GM23338 (cell line): ENCODE measurements around the gene RABIF. TPM values are rescaled to one million over a fixed set of nuclear protein-coding genes. Genes with fewer than 3 reads are reported as not detected.

Source experiments
- ATAC-seq: fragments of 200-7000 bp; cut with Tn5 transposase; 3 replicates; pipeline ENCODE4 v1.9.1; 2020
- DNase-seq: peaks from one replicate; pipeline ENCODE4 v3.0.0-alpha.2; 2015; ENCODE audit warnings: low spot score
- H2AFZ ChIP-seq: fragments of 200-600 bp; sonication (generic); 2 replicates; pipeline ENCODE4 v1.8.0; 2016; ENCODE audit warnings: antibody characterized with exemption, mild to moderate bottlenecking, moderate library complexity
- H3F3A ChIP-seq: fragments of 200-600 bp; sonication (generic); replicated peaks from 2 replicates; pipeline ENCODE4 v1.8.0; 2017; ENCODE audit warnings: antibody characterized with exemption, mixed run types, low read depth
- H3K27ac ChIP-seq: fragments of 200-600 bp; sonication (generic); 2 replicates; pipeline ENCODE4 v1.6.1; 2016; ENCODE audit warnings: low read depth
- H3K27me3 ChIP-seq: fragments of 200-600 bp; sonication (generic); 2 replicates; pipeline ENCODE4 v1.8.0; 2016; ENCODE audit warnings: mild to moderate bottlenecking, mixed run types, moderate library complexity; ENCODE audit not compliant: insufficient read depth
- H3K36me3 ChIP-seq: fragments of 200-600 bp; sonication (generic); 2 replicates; pipeline ENCODE4 v1.8.0; 2016; ENCODE audit warnings: mild to moderate bottlenecking; ENCODE audit not compliant: insufficient read depth
- H3K4me1 ChIP-seq: fragments of 200-600 bp; sonication (generic); 2 replicates; pipeline ENCODE4 v1.8.0; 2016; ENCODE audit warnings: mild to moderate bottlenecking, moderate library complexity; ENCODE audit not compliant: insufficient read depth
- H3K4me2 ChIP-seq: fragments of 200-600 bp; sonication (generic); 2 replicates; pipeline ENCODE4 v1.7.1; 2017; ENCODE audit warnings: mixed run types
- H3K4me3 ChIP-seq: fragments of 200-600 bp; sonication (generic); 2 replicates; pipeline ENCODE4 v1.6.1; 2016; ENCODE audit warnings: mixed run types
- H3K79me2 ChIP-seq: fragments of 200-600 bp; sonication (generic); replicated peaks from 2 replicates; pipeline ENCODE4 v1.8.0; 2017; ENCODE audit warnings: mild to moderate bottlenecking; ENCODE audit not compliant: insufficient read depth
- H3K9me2 ChIP-seq: fragments of 200-600 bp; sonication (generic); 2 replicates; pipeline ENCODE4 v1.8.0; 2017; ENCODE audit not compliant: insufficient read depth
- H4K20me1 ChIP-seq: fragments of 200-600 bp; sonication (generic); replicated peaks from 2 replicates; pipeline ENCODE4 v1.8.0; 2017; ENCODE audit warnings: mild to moderate bottlenecking; ENCODE audit not compliant: insufficient read depth
- H3K27ac Mint-ChIP-seq: 2 replicates; pipeline ENCODE4 v1.8.0; 2020; ENCODE audit warnings: inconsistent platforms, mild to moderate bottlenecking, moderate library complexity, mixed read lengths
- H3K27me3 Mint-ChIP-seq: 3 replicates; pipeline ENCODE4 v1.8.0; 2022; ENCODE audit warnings: low read depth, mild to moderate bottlenecking, moderate library complexity, mixed read lengths, inconsistent platforms; ENCODE audit not compliant: insufficient read depth, poor library complexity
- H3K36me3 Mint-ChIP-seq: 3 replicates; pipeline ENCODE4 v1.8.0; 2021; ENCODE audit warnings: low read depth, mild to moderate bottlenecking, inconsistent platforms, moderate library complexity, mixed read lengths
- H3K4me1 Mint-ChIP-seq: 3 replicates; pipeline ENCODE4 v1.8.0; 2020; ENCODE audit warnings: mild to moderate bottlenecking, inconsistent platforms, mixed read lengths
- H3K4me3 Mint-ChIP-seq: 3 replicates; pipeline ENCODE4 v1.8.0; 2021; ENCODE audit warnings: moderate library complexity, mild to moderate bottlenecking, inconsistent platforms, mixed read lengths
- H3K9me3 Mint-ChIP-seq: 3 replicates; pipeline ENCODE4 v1.8.0; 2020; ENCODE audit warnings: moderate library complexity, mild to moderate bottlenecking, inconsistent platforms, mixed read lengths
- CTCF ChIP-seq, 2 experiments: fragments of 200-600 bp in 1 of 2; sonication (generic) in 1 of 2; conservative IDR thresholded peaks; 2 replicates each; pipeline versions ENCODE4 v1.5.1 to v1.6.1; 2016 to 2017; ENCODE audit warnings: antibody characterized with exemption in 2 of 2, low read depth in 2 of 2, mild to moderate bottlenecking in 2 of 2, moderate library complexity in 1 of 2
- POLR2AphosphoS5 ChIP-seq: IDR thresholded peaks from 2 replicates; pipeline ENCODE4 v1.6.1; 2016; ENCODE audit warnings: antibody characterized with exemption, low read depth
- REST ChIP-seq: IDR thresholded peaks from one replicate; pipeline ENCODE4 v1.6.1; 2018; ENCODE audit warnings: antibody characterized with exemption; ENCODE audit not compliant: unreplicated experiment
- ZNF114 ChIP-seq: fragments of 250-450 bp; sonication (Bioruptor Pico); IDR thresholded peaks from 2 replicates; pipeline ENCODE4 v1.5.0; 2020; ENCODE audit warnings: mild to moderate bottlenecking, moderate library complexity
- ZNF331 ChIP-seq: fragments of 250-450 bp; sonication (Bioruptor Pico); IDR thresholded peaks from 2 replicates; pipeline ENCODE4 v1.5.0; 2020; ENCODE audit warnings: low read depth, mild to moderate bottlenecking, moderate library complexity
- ZNF462 ChIP-seq: fragments of 250-450 bp; sonication (Bioruptor Pico); IDR thresholded peaks from 2 replicates; pipeline ENCODE4 v1.5.0; 2020; ENCODE audit warnings: mild to moderate bottlenecking, moderate library complexity
- polyA plus RNA-seq: library from polyadenylated mRNA; unstranded; fragments of >200 nt; fragmentation: Nextera tagmentation; extraction: Ambion mirVana; gene quantifications from 2 replicates; pipeline ENCODE4 v1.2.1, GENCODE V29; 2016
- total RNA-seq: library from RNA; depleted of rRNA; stranded (reverse); fragments of >200 nt; shearing (Covaris generic); gene quantifications from 2 replicates; pipeline ENCODE4 v1.2.3, GENCODE V29; 2014

The RABIF gene
- total and polyA plus RNA-seq, 2 experiments from 2014 or later = 4.9 to 7.6 TPM

- no peak for TF ChIP-seq ZNF462 (CRISPR knock-in tag)
- no peak for TF ChIP-seq ZNF331
- TF ChIP-seq REST = no peak
These were observed 45.9 kb downstream of the RABIF start (continued) for GRCh38 chr1:202843081-202843480.

DNA sequence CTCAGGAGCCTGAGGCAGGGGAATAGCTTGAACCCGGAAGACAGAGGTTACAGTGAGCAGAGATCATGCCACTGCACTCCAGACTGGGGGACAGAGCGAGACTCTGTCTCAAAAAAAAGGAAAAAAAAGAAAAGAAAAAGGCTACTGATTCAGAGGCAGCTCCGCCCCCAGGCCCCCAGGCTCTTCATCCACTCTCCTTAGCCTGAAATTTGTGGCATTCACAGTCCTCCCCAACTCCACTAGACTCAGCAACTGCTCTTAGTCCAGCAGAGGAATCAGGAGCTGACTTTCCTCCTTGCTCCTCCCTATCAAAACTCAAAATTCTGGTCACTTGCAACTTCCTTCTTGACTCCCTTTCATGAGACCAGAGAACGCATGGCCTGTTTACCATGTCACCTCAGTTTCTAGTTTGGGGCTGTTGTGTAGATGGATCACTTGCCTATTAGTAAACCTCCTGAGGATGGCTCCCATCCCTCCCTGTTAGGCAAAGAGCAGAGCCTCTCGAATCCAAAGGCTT is 51.1 kb downstream of the RABIF start:
- no peak overlapping the region; the same call in 1 of the 2 replicates for H3K27ac Mint-ChIP-seq
- Histone ChIP-seq H3K4me2 (no peak overlapping the region), H3K4me3 (no peak overlapping the region), H3K9me2 (no peaks in the 10 kb centered on the region; the same call in 1 of the 2 replicates), H2AFZ (peak overlapping the region; percentile 43), H3K27me3 (no peaks in the 10 kb centered on the region), H3K79me2 (no peaks in the 10 kb centered on the region), H4K20me1 (no peaks in the 10 kb centered on the region), H3F3A (no peaks in the 10 kb centered on the region), H3K36me3 (no peaks in the 10 kb centered on the region), H3K4me1 (peaks cover 4% of the 10 kb centered on the region; the same call in 1 of the 2 replicates), H3K27ac (no peak overlapping the region; the same call in 1 of the 2 replicates)
- H3K27me3 Mint-ChIP-seq = peaks cover 3% of the 10 kb centered on the region
- no peak overlapping the region for H3K4me3 Mint-ChIP-seq
- H3K9me3 Mint-ChIP-seq = no peaks in the 10 kb centered on the region
- DNase-seq (no peak), ATAC-seq (no peak)
- H3K36me3 Mint-ChIP-seq = no peaks in the 10 kb centered on the region
- H3K4me1 Mint-ChIP-seq = peaks cover 21% of the 10 kb centered on the region
- TF ChIP-seq CTCF (conservative IDR thresholded peaks at IDR 0.05; ENCODE audit: low read depth in 2 of 2) = no peak
- no peak for TF ChIP-seq ZNF114 (CRISPR knock-in tag)
- TF ChIP-seq POLR2AphosphoS5 = no peak
